Activated naive CD4-positive, alpha-beta T cell treated with anti-CD3 and anti-CD28 coated beads for 36 hours (primary cell): ENCODE results near the gene ROBO3. TPM values are rescaled to one million over a fixed set of nuclear protein-coding genes. Genes with fewer than 3 reads are reported as not detected.

Source experiments
- CTCF ChIA-PET: fragments of 350-600 bp; sonication (Branson Sonifier 250); formaldehyde crosslinking; loops from one replicate; lab custom pipeline; 2021; ENCODE audit warnings: antibody characterized with exemption; lab: Charles Lee
- DNase-seq: peaks from one replicate; pipeline ENCODE4 v3.0.0-alpha.2; 2020
- H3K27ac Mint-ChIP-seq: one replicate; pipeline ENCODE4 v1.8.0; 2021; ENCODE audit warnings: mild to moderate bottlenecking, mixed read lengths
- H3K27me3 Mint-ChIP-seq: one replicate; pipeline ENCODE4 v1.8.0; 2021; ENCODE audit warnings: low read depth, mixed read lengths
- H3K36me3 Mint-ChIP-seq: one replicate; pipeline ENCODE4 v1.8.0; 2021; ENCODE audit warnings: low read depth, mixed read lengths
- H3K4me1 Mint-ChIP-seq: one replicate; pipeline ENCODE4 v1.8.0; 2021; ENCODE audit warnings: low read depth, mixed read lengths
- H3K4me3 Mint-ChIP-seq: one replicate; pipeline ENCODE4 v1.8.0; 2021; ENCODE audit warnings: mild to moderate bottlenecking, moderate library complexity, mixed read lengths
- H3K9me3 Mint-ChIP-seq: one replicate; pipeline ENCODE4 v1.8.0; 2021; ENCODE audit warnings: mixed read lengths
- intact Hi-C: fragments of 100-400 bp; cut with micrococcal nuclease; formaldehyde crosslinking; loops from one replicate; pipeline ENCODE4 v1.15.1; 2023
- total RNA-seq, 2 experiments: library from RNA; stranded (reverse); gene quantifications; one replicate each; pipeline ENCODE4 v1.2.3, GENCODE V29; 2021

Gene ROBO3
- total RNA-seq, 2 experiments from 2014 or later: 24.2 to 24.5 TPM

DNA sequence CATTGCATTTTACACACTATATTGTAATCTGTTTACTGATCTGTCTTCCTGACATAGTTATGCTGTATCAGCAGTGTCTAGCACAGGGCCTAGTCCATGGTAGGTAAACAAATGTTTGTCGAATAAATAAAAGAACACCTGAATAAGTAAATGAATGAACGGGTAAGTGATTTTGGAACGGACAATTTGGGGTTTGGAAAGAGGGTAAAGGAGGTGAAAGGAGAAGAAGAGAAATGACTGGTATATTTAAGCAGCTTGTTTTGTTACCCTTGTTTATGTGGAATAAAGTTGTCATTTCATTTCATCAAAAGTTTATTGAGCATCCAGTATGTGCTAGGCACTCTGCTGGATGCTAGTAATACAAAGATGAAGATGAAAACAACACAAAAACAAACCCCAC lies 53.7 kb downstream of the ROBO3 start, which contains the start of gene HEPN1:
TSS of gene HEPN1 (plus strand) at position 301 of the 400 bp plus-strand sequence.
- CTCF ChIA-PET: interaction anchor here (1.3 kb wide), 1 partner anchor 32 kb away, joined by 4 read pairs; no protein-coding TSS in a partner anchor
- DNase-seq: no peak
- H3K4me3 Mint-ChIP-seq: no peak within 1 kb of the TSS
- no peaks in the 10 kb centered on the region for H3K27me3 Mint-ChIP-seq
- intact Hi-C loops: no loop called here
- H3K4me1 Mint-ChIP-seq: peaks cover 20% of the 10 kb centered on the region
- no peaks in the 10 kb centered on the region for H3K9me3 Mint-ChIP-seq
- H3K36me3 Mint-ChIP-seq: no peaks in the 10 kb centered on the region
- H3K27ac Mint-ChIP-seq: no peak within 1 kb of the TSS

DNA sequence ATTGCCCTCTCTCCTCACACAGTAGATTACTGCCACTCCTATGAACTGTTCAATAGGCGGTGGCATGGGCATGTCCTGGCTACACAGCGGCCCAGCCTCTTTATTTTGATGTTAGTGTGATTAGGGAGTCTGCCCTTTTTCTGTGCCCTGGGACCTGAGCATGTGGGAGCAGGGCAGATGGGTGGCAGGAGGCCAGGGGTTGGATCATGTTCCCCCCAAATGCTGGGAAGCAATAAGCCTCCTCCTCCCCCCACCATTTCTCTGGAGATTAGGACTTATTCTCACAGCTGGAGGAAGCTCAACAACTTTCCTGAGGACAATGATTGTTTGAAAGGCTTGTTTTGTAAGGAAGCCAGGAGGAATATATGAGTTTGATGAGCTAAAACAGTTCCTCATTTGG lies 54.7 kb downstream of the ROBO3 start:
- Mint-ChIP-seq H3K9me3 (no peaks in the 10 kb centered on the region), H3K27me3 (no peaks in the 10 kb centered on the region), H3K36me3 (no peaks in the 10 kb centered on the region), H3K27ac (no peak overlapping the region), H3K4me3 (no peak overlapping the region), H3K4me1 (peaks cover 22% of the 10 kb centered on the region)
- DNase-seq: no peak
- intact Hi-C loops: loop anchor here (1.0 to 2.0 kb wide), 3 partner anchors 34 to 119 kb away; partner anchors contain the start of genes CCDC15 and MSANTD2
- CTCF ChIA-PET: interaction anchor here (0.6 to 2.0 kb wide), 7 partner anchors 11 to 223 kb away, joined by 3 to 8 read pairs (median 4); no protein-coding TSS in a partner anchor

DNA sequence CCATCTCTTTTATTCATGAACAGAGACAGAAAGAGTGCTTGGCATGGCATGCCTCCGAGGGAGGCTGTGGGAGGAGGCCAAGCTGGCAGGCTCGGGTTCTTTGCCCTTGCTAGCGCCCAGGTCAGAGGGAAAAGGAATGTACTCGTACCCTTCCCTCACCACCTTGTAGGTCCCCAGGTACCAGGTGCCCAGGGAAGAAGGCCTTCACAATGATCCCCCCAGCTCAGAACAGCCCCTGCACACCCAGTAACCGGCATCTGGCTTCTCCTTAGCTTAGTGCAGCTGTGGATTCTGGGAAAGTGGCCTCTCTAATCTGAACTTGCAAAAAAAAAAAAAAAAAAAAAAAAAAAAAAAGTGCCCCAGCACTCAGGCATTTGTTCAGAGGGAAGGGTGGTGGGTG lies 55.1 kb downstream of the ROBO3 start:
- Mint-ChIP-seq H3K27me3 (no peaks in the 10 kb centered on the region), H3K27ac (no peak overlapping the region), H3K9me3 (no peaks in the 10 kb centered on the region), H3K4me1 (peaks cover 22% of the 10 kb centered on the region), H3K36me3 (no peaks in the 10 kb centered on the region), H3K4me3 (no peak overlapping the region)
- CTCF ChIA-PET: interaction anchor here (0.6 to 2.0 kb wide), 7 partner anchors 12 to 222 kb away, joined by 3 to 8 read pairs (median 4); no protein-coding TSS in a partner anchor
- DNase-seq: no peak
- intact Hi-C loops: loop anchor here (1.0 to 2.0 kb wide), 3 partner anchors 34 to 120 kb away; partner anchors contain the start of genes CCDC15 and MSANTD2

DNA sequence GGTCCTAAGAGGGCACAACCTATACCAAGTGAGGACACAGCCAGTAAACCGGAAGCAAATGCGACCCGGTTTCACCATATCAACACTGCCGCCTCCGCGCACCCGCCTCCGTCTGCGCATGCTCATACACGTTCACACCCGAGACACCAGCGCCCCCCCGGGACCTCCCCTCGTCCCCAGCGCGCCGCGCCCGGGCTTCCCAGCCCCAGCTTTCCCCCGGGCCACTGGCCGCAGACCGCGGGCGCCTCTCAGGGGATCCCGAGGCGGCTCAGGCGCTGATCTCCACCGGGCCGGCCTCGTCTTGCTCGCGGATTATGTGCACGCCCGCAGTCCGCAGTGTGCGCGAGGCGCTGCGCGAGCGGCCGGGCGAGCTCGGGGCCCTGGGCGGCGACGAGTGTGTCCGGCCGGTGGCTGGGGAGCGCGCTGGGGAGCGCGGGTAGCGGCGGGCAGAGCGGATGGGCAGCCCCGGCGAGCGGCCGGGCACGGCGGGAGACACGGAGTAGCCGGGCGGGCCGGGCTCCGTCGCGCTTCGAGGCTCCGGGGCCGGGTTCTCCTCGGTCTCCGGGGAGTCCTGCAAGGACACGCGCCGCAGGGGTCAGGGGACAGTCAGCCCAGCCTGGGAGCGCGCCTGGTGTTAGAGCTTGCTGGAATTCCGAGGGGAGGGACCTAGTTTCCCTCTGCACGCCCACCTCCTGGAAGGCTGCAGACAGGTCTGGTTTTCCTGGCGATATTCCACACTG lies 55.8 kb downstream of the ROBO3 start:
- H3K9me3 Mint-ChIP-seq: no peaks in the 10 kb centered on the region
- intact Hi-C loops: loop anchor here (1.0 to 2.0 kb wide), 3 partner anchors 33 to 120 kb away; partner anchors contain the start of genes CCDC15 and MSANTD2
- H3K4me3 Mint-ChIP-seq: peak overlapping the region; percentile 55
- peak; percentile 83 for DNase-seq
- no peaks in the 10 kb centered on the region for H3K27me3 Mint-ChIP-seq
- H3K4me1 Mint-ChIP-seq: peaks cover 22% of the 10 kb centered on the region
- no peaks in the 10 kb centered on the region for H3K36me3 Mint-ChIP-seq
- CTCF ChIA-PET: interaction anchor here (0.9 to 2.0 kb wide), 4 partner anchors 13 to 221 kb away, joined by 4 to 8 read pairs (median 4); no protein-coding TSS in a partner anchor
- no peak overlapping the region for H3K27ac Mint-ChIP-seq

DNA sequence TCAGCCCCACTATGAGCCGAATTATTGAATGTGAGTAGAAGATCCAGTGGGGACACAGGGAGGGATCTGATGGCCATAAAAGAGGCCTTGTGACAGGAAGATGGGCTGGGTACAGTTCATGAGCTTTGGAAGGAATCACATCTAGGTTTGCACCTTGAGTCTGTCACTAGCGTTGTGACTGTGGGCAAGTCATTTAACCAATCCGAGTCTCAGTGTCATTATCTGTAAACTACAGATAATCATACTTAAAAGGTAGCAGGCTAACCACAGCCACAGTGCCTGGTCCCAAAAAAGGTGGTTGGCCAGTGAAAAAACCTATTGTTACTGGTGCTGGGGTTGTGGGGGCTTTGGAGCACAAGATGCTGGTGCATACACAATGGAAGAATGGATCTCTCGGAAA lies 57.6 kb downstream of the ROBO3 start:
- Mint-ChIP-seq H3K36me3 (no peaks in the 10 kb centered on the region), H3K27ac (no peak overlapping the region), H3K27me3 (no peaks in the 10 kb centered on the region), H3K9me3 (no peaks in the 10 kb centered on the region), H3K4me3 (no peak overlapping the region), H3K4me1 (peaks cover 22% of the 10 kb centered on the region)
- intact Hi-C loops: no loop called here
- CTCF ChIA-PET: interaction anchor here (1.4 kb wide), 1 partner anchor 13 kb away, joined by 4 read pairs; the partner anchor contains the start of gene HEPACAM
- peak; percentile 12 for DNase-seq

DNA sequence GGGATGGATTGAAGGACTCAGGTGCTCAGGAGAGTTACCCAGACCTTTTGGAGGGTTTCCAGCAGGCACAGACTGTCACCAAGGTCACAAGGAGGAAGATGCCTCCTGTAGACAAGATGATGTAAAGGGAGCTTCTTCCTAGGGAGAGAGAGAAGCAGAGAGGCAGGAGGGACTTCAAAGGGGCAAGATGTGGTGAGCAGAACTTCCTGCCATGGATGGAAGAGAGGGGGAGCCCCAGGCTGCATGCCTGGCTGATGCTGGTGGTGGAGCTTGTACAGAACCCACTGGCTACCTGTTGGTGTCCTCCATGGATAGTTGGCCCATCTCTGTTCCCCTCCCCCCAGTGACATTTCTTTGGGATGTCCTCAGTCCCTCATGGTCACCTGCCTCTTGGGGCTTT lies 58.1 kb downstream of the ROBO3 start:
- intact Hi-C loops: no loop called here
- CTCF ChIA-PET: interaction anchor here (1.4 to 1.7 kb wide), 2 partner anchors 13 to 30 kb away, joined by 4 read pairs; partner anchors contain the start of genes CCDC15 and HEPACAM

DNA sequence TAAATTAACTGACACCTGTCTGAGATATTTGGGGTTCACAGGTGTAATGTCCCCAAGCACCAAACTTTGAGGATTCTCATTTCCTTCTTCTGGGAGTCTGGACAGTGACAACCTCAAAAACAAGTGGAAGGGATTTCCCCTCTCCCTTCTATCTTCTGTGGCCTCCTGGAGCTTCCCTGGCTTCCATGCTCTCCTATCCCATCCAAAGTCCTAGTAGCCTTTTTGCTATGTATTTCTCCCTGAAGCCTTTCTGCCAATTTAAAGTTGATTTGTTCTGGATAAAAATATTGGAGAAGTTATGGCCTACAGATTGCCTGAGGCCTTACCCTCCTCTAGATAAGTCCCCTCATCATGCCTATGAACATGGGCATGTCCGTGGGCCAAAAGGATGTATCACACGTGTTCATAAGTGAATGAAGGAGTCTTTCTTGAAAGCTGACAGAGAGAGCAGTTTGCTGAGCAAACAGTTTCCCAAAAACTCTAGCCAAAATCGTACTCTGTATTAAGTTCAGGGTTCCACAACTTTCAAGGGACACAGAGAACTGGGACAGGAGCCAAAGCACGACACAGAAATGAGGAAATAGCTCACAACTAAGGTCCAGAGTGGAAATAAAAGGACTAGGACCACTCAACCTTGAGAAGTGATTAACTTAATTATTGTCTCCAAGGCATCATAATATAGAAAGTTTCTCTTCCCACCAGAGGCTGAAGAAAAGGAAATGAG lies 63.9 kb downstream of the ROBO3 start:
- Mint-ChIP-seq H3K27ac (no peak overlapping the region), H3K27me3 (no peaks in the 10 kb centered on the region), H3K4me1 (peaks cover 7% of the 10 kb centered on the region), H3K36me3 (no peaks in the 10 kb centered on the region), H3K4me3 (no peak overlapping the region), H3K9me3 (no peaks in the 10 kb centered on the region)
- no peak for DNase-seq
- CTCF ChIA-PET: no interaction called here
- intact Hi-C loops: no loop called here

More for the DNA sequence above, 58.1 kb downstream of the ROBO3 start:
- Mint-ChIP-seq H3K36me3 (no peaks in the 10 kb centered on the region), H3K4me1 (peaks cover 22% of the 10 kb centered on the region), H3K9me3 (no peaks in the 10 kb centered on the region), H3K4me3 (no peak overlapping the region), H3K27me3 (no peaks in the 10 kb centered on the region), H3K27ac (no peak overlapping the region)
- DNase-seq: peak; percentile 49

DNA sequence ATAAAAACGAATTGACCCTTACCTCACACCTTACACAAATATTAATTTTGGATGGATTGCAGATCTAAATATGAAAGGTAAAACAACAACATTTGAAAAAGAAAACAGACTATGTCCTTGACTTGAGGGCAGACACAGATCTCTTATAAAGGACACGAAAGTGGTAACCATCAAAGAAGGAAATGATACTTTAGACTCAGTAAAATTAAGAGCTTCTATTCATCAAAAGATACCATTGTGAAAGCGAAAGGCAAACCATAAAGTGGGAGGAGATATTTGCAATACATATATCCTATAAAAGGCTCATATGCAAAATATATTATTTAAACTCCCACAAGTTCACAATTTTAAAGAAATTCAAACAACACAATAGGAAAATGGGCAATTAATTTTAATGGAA lies 65.6 kb downstream of the ROBO3 start:
- intact Hi-C loops: no loop called here
- Mint-ChIP-seq H3K4me3 (no peak overlapping the region), H3K27me3 (no peaks in the 10 kb centered on the region), H3K27ac (no peak overlapping the region), H3K36me3 (no peaks in the 10 kb centered on the region), H3K4me1 (peaks cover 6% of the 10 kb centered on the region), H3K9me3 (no peaks in the 10 kb centered on the region)
- CTCF ChIA-PET: interaction anchor here (0.6 kb wide), 1 partner anchor 167 kb away, joined by 4 read pairs; no protein-coding TSS in a partner anchor
- DNase-seq: no peak

Other genes with a start within 250 kb of the ROBO3 start
- 10 to 100 TPM; 28.3 to 28.6 TPM for gene TBRG1, start 242.6 kb upstream of the ROBO3 start, total RNA-seq
- 10 to 100 TPM in 1 of 2 experiments, 1 to 10 TPM in 1; 7.8 to 10.8 TPM for gene SIAE, start 191.7 kb upstream of the ROBO3 start, total RNA-seq
- 1 to 10 TPM; 3.9 to 5.1 TPM for gene SPA17, start 191.5 kb upstream of the ROBO3 start, total RNA-seq
- 10 to 100 TPM; 10.3 to 10.8 TPM for gene NRGN, start 125.5 kb upstream of the ROBO3 start, total RNA-seq
- under 1 TPM; 0.20 to 0.29 TPM for gene VSIG2, start 113.2 kb upstream of the ROBO3 start, total RNA-seq
- gene ESAM, start 103.1 kb upstream of the ROBO3 start, total RNA-seq: 1 to 10 TPM; 1.0 to 1.2 TPM
- gene MSANTD2, start 65.0 kb upstream of the ROBO3 start, total RNA-seq: 1 to 10 TPM; 3.8 to 4.2 TPM
- not detected for gene ROBO4, start 32.4 kb downstream of the ROBO3 start, total RNA-seq
- not detected for gene HEPN1, start 53.8 kb downstream of the ROBO3 start, total RNA-seq
- gene HEPACAM, start 70.6 kb downstream of the ROBO3 start, total RNA-seq: not detected
- 1 to 10 TPM; 6.1 to 7.3 TPM for gene CCDC15, start 88.8 kb downstream of the ROBO3 start, total RNA-seq
- under 1 TPM; 0.57 to 0.67 TPM for gene SLC37A2, start 197.9 kb downstream of the ROBO3 start, total RNA-seq
- gene TMEM218, start 246.2 kb downstream of the ROBO3 start, total RNA-seq: 10 to 100 TPM; 11.5 to 12.6 TPM